Testis (tissue), 3 donors: ENCODE results near the gene UPF1. TPM values are rescaled to one million over a fixed set of nuclear protein-coding genes. Genes with fewer than 3 reads are reported as not detected.

ENCODE experiments used
- DNase-seq: peaks from one replicate; pipeline ENCODE4 v3.0.0-alpha.2; 2019
- H3K27ac ChIP-seq, 2 donors: fragments of 200-600 bp; sonication (generic); one replicate each; pipeline ENCODE4 v1.5.1; 2019
- H3K27me3 ChIP-seq: fragments of 200-600 bp; sonication (generic); one replicate; pipeline ENCODE4 v1.5.1; 2019
- H3K36me3 ChIP-seq: fragments of 200-600 bp; sonication (generic); one replicate; pipeline ENCODE4 v1.5.1; 2017; ENCODE audit warnings: low read depth; ENCODE audit errors: missing control alignments
- H3K4me1 ChIP-seq: fragments of 200-600 bp; sonication (generic); one replicate; pipeline ENCODE4 v1.5.1; 2019
- H3K4me3 ChIP-seq, 2 donors: fragments of 200-600 bp; sonication (generic); one replicate each; pipeline ENCODE4 v1.5.1; 2017 to 2019
- H3K9me3 ChIP-seq: fragments of 200-600 bp; sonication (generic); one replicate; pipeline ENCODE4 v1.5.1; 2017
- CTCF ChIP-seq, 3 experiments: fragments of 450-650 bp in 2 of 3; fragments of 200-600 bp in 1 of 3; sonication (generic) in 1 of 3; IDR thresholded peaks; one replicate each; pipeline ENCODE4 v1.5.1; 2016 to 2019; ENCODE audit warnings: antibody characterized with exemption in 3 of 3, mild to moderate bottlenecking in 2 of 3, moderate library complexity in 1 of 3
- POLR2A ChIP-seq: fragments of 450-650 bp; IDR thresholded peaks from one replicate; pipeline ENCODE4 v1.6.1; 2017; ENCODE audit warnings: antibody characterized with exemption, mild to moderate bottlenecking, moderate library complexity
- WGBS, 2 donors: methylation state at CpG; one replicate each; pipeline ENCODE4 v1.1.5; 2018; 5-methylcytosine and 5-hydroxymethylcytosine counted together
- intact Hi-C: fragments of 100-400 bp; cut with DNase I; formaldehyde crosslinking; loops from one replicate; pipeline ENCODE4 v1.15.1; 2023; ENCODE audit warnings: low total_unique reads
- polyA plus RNA-seq: library from polyadenylated mRNA; stranded (reverse); fragments of 350-450 nt; fragmentation: Illumina TruSeq; extraction: RNeasy Lipid Tissue Mini Kit (QIAGEN cat#74804); gene quantifications from one replicate; pipeline ENCODE4 v1.2.3, GENCODE V29; 2014; ENCODE audit warnings: low read depth, low replicate concordance; ENCODE audit not compliant: insufficient read depth
- total RNA-seq, 2 donors: library from RNA; depleted of rRNA; stranded (reverse); fragments of >200 nt; gene quantifications; one replicate each; pipeline ENCODE4 v1.2.3, GENCODE V29; 2016

UPF1 gene
- total and polyA plus RNA-seq, 3 donors from 2014 or later = 99.0 to 188 (median 176) TPM

- TF ChIP-seq CTCF (IDR thresholded peaks at IDR 0.05) = no peak
- TF ChIP-seq POLR2A = no peak
- Histone ChIP-seq H3K27me3 (no peaks in the 10 kb centered on the region), H3K27ac (no peak overlapping the region), H3K4me1 (peaks cover 21% of the 10 kb centered on the region), H3K36me3 (no peaks in the 10 kb centered on the region), H3K4me3 (no peak overlapping the region), H3K9me3 (no peaks in the 10 kb centered on the region)
- WGBS, 2 donors = 89 to 92% methylated on average over 18 to 25 of the region's 25 CpGs
- intact Hi-C loops = no loop called here
- no peak for DNase-seq
These were observed 65.6 kb downstream of the UPF1 start for GRCh38 chr19:18897094-18898029.

GRCh38 chr19:18898081-18898606 lies 66.4 kb downstream of the UPF1 start:
- H3K27me3 ChIP-seq = no peaks in the 10 kb centered on the region
- no peaks in the 10 kb centered on the region for H3K36me3 ChIP-seq
- H3K27ac ChIP-seq = peak overlapping the region in 1 of 2 donors; percentile 56
- TF ChIP-seq CTCF (IDR thresholded peaks at IDR 0.05) (no peak), POLR2A (no peak)
- H3K9me3 ChIP-seq = no peaks in the 10 kb centered on the region
- intact Hi-C loops = no loop called here
- H3K4me1 ChIP-seq = peaks cover 21% of the 10 kb centered on the region
- H3K4me3 ChIP-seq = no peak overlapping the region
- DNase-seq = no peak
- 52 to 62% methylated on average over 5 to 16 of the region's 18 CpGs for WGBS, 2 donors

- Histone ChIP-seq H3K27me3 (no peaks in the 10 kb centered on the region), H3K27ac (peak overlapping the region in 1 of 2 donors; percentile 56), H3K9me3 (no peaks in the 10 kb centered on the region), H3K4me1 (peaks cover 21% of the 10 kb centered on the region), H3K4me3 (no peak overlapping the region), H3K36me3 (no peaks in the 10 kb centered on the region)
- TF ChIP-seq CTCF (IDR thresholded peaks at IDR 0.05) = no peak
- no peak for TF ChIP-seq POLR2A
- intact Hi-C loops = no loop called here
- DNase-seq = no peak
- 69 to 76% methylated on average over 16 to 18 of the region's 18 CpGs for WGBS, 2 donors
These were observed 67.0 kb downstream of the UPF1 start for GRCh38 chr19:18898607-18899408.

- H3K9me3 ChIP-seq = no peaks in the 10 kb centered on the region
- intact Hi-C loops = no loop called here
- no peak overlapping the region for H3K27ac ChIP-seq
- WGBS, 2 donors = 81 to 85% methylated on average over 7 to 19 of the region's 20 CpGs
- no peak for TF ChIP-seq CTCF (IDR thresholded peaks at IDR 0.05)
- DNase-seq = no peak
- no peaks in the 10 kb centered on the region for H3K27me3 ChIP-seq
- H3K36me3 ChIP-seq = no peaks in the 10 kb centered on the region
- no peak overlapping the region for H3K4me3 ChIP-seq
- peaks cover 13% of the 10 kb centered on the region for H3K4me1 ChIP-seq
These were observed 68.1 kb downstream of the UPF1 start for GRCh38 chr19:18899624-18900560.
